A549 (cell line): ENCODE measurements around the gene LCK. TPM values are rescaled to one million over a fixed set of nuclear protein-coding genes. Genes with fewer than 3 reads are reported as not detected.

Source experiments
- ATAC-seq, 2 experiments: fragments of 200-7000 bp in 1 of 2; fragments of >200 bp in 1 of 2; cut with Nextera tagmentation in 1 of 2; cut with Tn5 transposase in 1 of 2; 3 replicates each; pipeline versions ENCODE4 v1.8.0 to v1.9.1; 2018 to 2020; ENCODE audit warnings: mild to moderate bottlenecking in 1 of 2, moderate library complexity in 1 of 2
- CTCF ChIA-PET: fragments of 300-600 bp; sonication (Branson Sonifier 250); formaldehyde crosslinking; extraction: SDS; loops from one replicate; lab custom pipeline; 2021; ENCODE audit warnings: antibody characterized with exemption, inconsistent platforms; lab: Yijun Ruan, JAX
- POLR2A ChIA-PET: fragments of 350-600 bp; formaldehyde crosslinking; extraction: SDS; loops from one replicate; lab custom pipeline; 2021; ENCODE audit warnings: antibody characterized with exemption, inconsistent platforms; lab: Yijun Ruan, JAX
- DNase-seq, 2 experiments: peaks; one replicate each; pipeline versions ENCODE4 v3.0.0 to v3.0.0-alpha.2; 2011 to 2016; ENCODE audit warnings: low read depth in 1 of 2, low spot score in 1 of 2
- FAIRE-seq: peaks from 2 replicates; lab custom pipeline; 2011; peaks lifted over from hg19 to GRCh38; lab: Jason Lieb, UNC
- H3K27ac ChIP-seq, 2 experiments: fragments of >200 bp; sonication (Bioruptor Twin); formaldehyde crosslinking; 3 replicates each; pipeline ENCODE4 v1.5.1; 2016 to 2017
- H3K4me1 ChIP-seq: fragments of >200 bp; sonication (Bioruptor Twin); formaldehyde crosslinking; 3 replicates; pipeline ENCODE4 v1.6.1; 2016
- H3K4me2 ChIP-seq: fragments of >200 bp; sonication (Bioruptor Twin); formaldehyde crosslinking; 3 replicates; pipeline ENCODE4 v1.6.1; 2016
- H3K4me3 ChIP-seq: fragments of >200 bp; sonication (Bioruptor Twin); formaldehyde crosslinking; 3 replicates; pipeline ENCODE4 v1.5.1; 2016
- H3K9me3 ChIP-seq: fragments of >200 bp; sonication (Bioruptor Twin); formaldehyde crosslinking; 3 replicates; pipeline ENCODE4 v1.6.1; 2016
- ATOH8 ChIP-seq: fragments of 250-450 bp; sonication (Bioruptor Pico); IDR thresholded peaks from 2 replicates; pipeline ENCODE4 v1.5.0; 2020; ENCODE audit warnings: low read depth, mild to moderate bottlenecking, moderate library complexity
- CBX2 ChIP-seq: fragments of 200-600 bp; sonication (generic); IDR thresholded peaks from 2 replicates; pipeline ENCODE4 v1.6.1; 2016; ENCODE audit warnings: low read depth, mild to moderate bottlenecking, borderline replicate concordance
- CHD4 ChIP-seq: fragments of 200-600 bp; sonication (generic); IDR thresholded peaks from 2 replicates; pipeline ENCODE4 v1.6.1; 2016; ENCODE audit warnings: antibody characterized with exemption, mild to moderate bottlenecking, borderline replicate concordance
- CTCF ChIP-seq: fragments of >200 bp; sonication (Bioruptor Twin); formaldehyde crosslinking; IDR thresholded peaks from 3 replicates; pipeline ENCODE4 v1.5.1; 2016
- EHF ChIP-seq: fragments of 250-450 bp; sonication (Bioruptor Pico); IDR thresholded peaks from 2 replicates; pipeline ENCODE4 v1.5.0; 2020; ENCODE audit warnings: mild to moderate bottlenecking
- EHMT2 ChIP-seq: fragments of 200-600 bp; sonication (generic); IDR thresholded peaks from 2 replicates; pipeline ENCODE4 v1.6.1; 2016; ENCODE audit warnings: antibody characterized with exemption, low read depth, mild to moderate bottlenecking, moderate library complexity
- EP300 ChIP-seq, 2 experiments: fragments of >200 bp; sonication (Bioruptor Twin); formaldehyde crosslinking; IDR thresholded peaks; 2 replicates in 1 of 2; 3 replicates in 1 of 2; pipeline ENCODE4 v1.6.1; 2016 to 2017
- ESRRA ChIP-seq: fragments of 150-350 bp; IDR thresholded peaks from 2 replicates; pipeline ENCODE4 v1.6.1; 2014; ENCODE audit warnings: mild to moderate bottlenecking, low read length, borderline replicate concordance
- FOSB ChIP-seq: fragments of 250-450 bp; sonication (Bioruptor Pico); IDR thresholded peaks from 2 replicates; pipeline ENCODE4 v1.5.0; 2020; ENCODE audit warnings: mild to moderate bottlenecking, moderate library complexity
- HOXA7 ChIP-seq: fragments of 250-450 bp; sonication (Bioruptor Pico); IDR thresholded peaks from 2 replicates; pipeline ENCODE4 v1.5.0; 2020; ENCODE audit warnings: mild to moderate bottlenecking, moderate library complexity
- HOXB5 ChIP-seq: fragments of 250-450 bp; sonication (Bioruptor Pico); IDR thresholded peaks from 2 replicates; pipeline ENCODE4 v1.5.0; 2020; ENCODE audit warnings: mild to moderate bottlenecking, moderate library complexity
- KDM1A ChIP-seq: fragments of 200-600 bp; sonication (generic); IDR thresholded peaks from 2 replicates; pipeline ENCODE4 v1.6.1; 2016; ENCODE audit warnings: low read depth, mild to moderate bottlenecking
- MAFK ChIP-seq: fragments of 450-650 bp; IDR thresholded peaks from 2 replicates; pipeline ENCODE4 v1.6.1; 2014; ENCODE audit not compliant: partially characterized antibody
- MYC ChIP-seq: IDR thresholded peaks from 2 replicates; pipeline ENCODE4 v1.6.1; 2012; ENCODE audit warnings: mild to moderate bottlenecking, inconsistent platforms, low read length, improper control_type of control experiment, borderline replicate concordance
- NFE2L2 ChIP-seq: fragments of 150-350 bp; conservative IDR thresholded peaks from 2 replicates; pipeline ENCODE4 v1.6.1; 2014; ENCODE audit warnings: low read length
- PBX3 ChIP-seq: IDR thresholded peaks from 2 replicates; pipeline ENCODE4 v1.6.1; 2012
- PHF8 ChIP-seq: fragments of 200-600 bp; sonication (generic); IDR thresholded peaks from 2 replicates; pipeline ENCODE4 v1.6.1; 2016; ENCODE audit warnings: low read depth, mild to moderate bottlenecking, antibody characterized with exemption, moderate library complexity, borderline replicate concordance
- SREBF2 ChIP-seq: fragments of 450-650 bp; IDR thresholded peaks from 2 replicates; pipeline ENCODE4 v1.6.1; 2014; ENCODE audit warnings: mild to moderate bottlenecking, moderate library complexity
- TP53 ChIP-seq: fragments of 250-450 bp; sonication (Bioruptor Pico); IDR thresholded peaks from 2 replicates; pipeline ENCODE4 v1.5.0; 2021; ENCODE audit warnings: mild to moderate bottlenecking, moderate library complexity
- USF2 ChIP-seq: fragments of 450-650 bp; IDR thresholded peaks from 2 replicates; pipeline ENCODE4 v1.6.1; 2014; ENCODE audit warnings: antibody characterized with exemption
- ZNF302 ChIP-seq: fragments of 250-450 bp; sonication (Bioruptor Pico); IDR thresholded peaks from 2 replicates; pipeline ENCODE4 v1.9.0; 2021; ENCODE audit warnings: inconsistent platforms, mild to moderate bottlenecking, moderate library complexity
- ZSCAN20 ChIP-seq: fragments of 250-450 bp; sonication (Bioruptor Pico); IDR thresholded peaks from 2 replicates; pipeline ENCODE4 v1.8.0; 2022; ENCODE audit warnings: mild to moderate bottlenecking, moderate library complexity
- WGBS: methylation state at CpG from one replicate; pipeline ENCODE4 v1.1.6; 2017; ENCODE audit errors: missing lambda C conversion rate; 5-methylcytosine and 5-hydroxymethylcytosine counted together
- polyA plus RNA-seq, 4 experiments: library from polyadenylated mRNA; depleted of rRNA in 3 of 4; stranded (reverse); fragments of >200 nt; fragmentation: RNase III in 1 of 4; extraction: RNeasy Plus Mini Kit Qiagen cat#74134 plus additional on column Dnase treatment in 1 of 4; gene quantifications; 2 replicates in 3 of 4; 3 replicates in 1 of 4; pipeline ENCODE4 v1.2.3, GENCODE V29; 2011 to 2017

Gene LCK
- polyA plus RNA-seq, 2 of the 4 experiments (the other 2 are of a cell fraction), result 0.03 TPM; not detected in 1

GRCh38 chr1:32274646-32275340, 23.7 kb downstream of the LCK start:
- TF ChIP-seq MYC, result no peak
- TF ChIP-seq PHF8, result no peak
- TF ChIP-seq FOSB (CRISPR knock-in tag), result no peak
- TF ChIP-seq EHMT2, result no peak
- no peak for TF ChIP-seq KDM1A
- TF ChIP-seq PBX3, result no peak
- no peak for TF ChIP-seq ZNF302 (CRISPR knock-in tag)
- TF ChIP-seq NFE2L2, result no peak
- TF ChIP-seq EP300 (IDR thresholded peaks at IDR 0.05), result no peak
- Histone ChIP-seq H3K4me1 (0 out of 3 replicates have a peak, but pooled peaks cover 5% of the 10 kb centered on the region), H3K9me3 (no peaks in the 10 kb centered on the region), H3K4me2 (no peak overlapping the region), H3K4me3 (no peak overlapping the region), H3K27ac (no peak overlapping the region)
- DNase-seq (no peak), FAIRE-seq (no peak), ATAC-seq (no peak)
- ChIA-PET POLR2A (no interaction called here), CTCF (interaction anchor here (1.2 to 1.4 kb wide), 2 partner anchors 25 to 27 kb away, joined by 3 read pairs; no protein-coding TSS in a partner anchor)
- WGBS, result 87% methylated on average over 15 of the region's 31 CpGs

GRCh38 chr1:32275424-32275823, 24.4 kb downstream of the LCK start:
- WGBS, result 74% methylated on average over 20 of the region's 41 CpGs

More at GRCh38 chr1:32275424-32275823, 24.4 kb downstream of the LCK start:
- H3K4me1 ChIP-seq, result 0 out of 3 replicates have a peak, but pooled peaks cover 5% of the 10 kb centered on the region
- TF ChIP-seq MAFK, result no peak
- TF ChIP-seq USF2, result no peak
- no peak for TF ChIP-seq ATOH8
- TF ChIP-seq HOXB5 (CRISPR knock-in tag), result no peak
- no peak for TF ChIP-seq MYC
- TF ChIP-seq ESRRA, result no peak
- no peak for TF ChIP-seq TP53
- no peak for TF ChIP-seq CTCF
- no peak for TF ChIP-seq CBX2
- TF ChIP-seq CHD4, result no peak
- no peak for TF ChIP-seq EHF
- no peak for TF ChIP-seq HOXA7 (CRISPR knock-in tag)
- TF ChIP-seq ZSCAN20 (CRISPR knock-in tag), result no peak
- TF ChIP-seq SREBF2, result no peak
- ChIA-PET CTCF (no interaction called here), POLR2A (no interaction called here)
- ATAC-seq (no peak), FAIRE-seq (no peak), DNase-seq (no peak)
- H3K4me3 ChIP-seq, result no peak overlapping the region
- no peak overlapping the region for H3K4me2 ChIP-seq
- no peak overlapping the region for H3K27ac ChIP-seq
- H3K9me3 ChIP-seq, result no peaks in the 10 kb centered on the region
